Measurements from ENCODE around the gene AKAP12.

Gene AKAP12

DNA sequence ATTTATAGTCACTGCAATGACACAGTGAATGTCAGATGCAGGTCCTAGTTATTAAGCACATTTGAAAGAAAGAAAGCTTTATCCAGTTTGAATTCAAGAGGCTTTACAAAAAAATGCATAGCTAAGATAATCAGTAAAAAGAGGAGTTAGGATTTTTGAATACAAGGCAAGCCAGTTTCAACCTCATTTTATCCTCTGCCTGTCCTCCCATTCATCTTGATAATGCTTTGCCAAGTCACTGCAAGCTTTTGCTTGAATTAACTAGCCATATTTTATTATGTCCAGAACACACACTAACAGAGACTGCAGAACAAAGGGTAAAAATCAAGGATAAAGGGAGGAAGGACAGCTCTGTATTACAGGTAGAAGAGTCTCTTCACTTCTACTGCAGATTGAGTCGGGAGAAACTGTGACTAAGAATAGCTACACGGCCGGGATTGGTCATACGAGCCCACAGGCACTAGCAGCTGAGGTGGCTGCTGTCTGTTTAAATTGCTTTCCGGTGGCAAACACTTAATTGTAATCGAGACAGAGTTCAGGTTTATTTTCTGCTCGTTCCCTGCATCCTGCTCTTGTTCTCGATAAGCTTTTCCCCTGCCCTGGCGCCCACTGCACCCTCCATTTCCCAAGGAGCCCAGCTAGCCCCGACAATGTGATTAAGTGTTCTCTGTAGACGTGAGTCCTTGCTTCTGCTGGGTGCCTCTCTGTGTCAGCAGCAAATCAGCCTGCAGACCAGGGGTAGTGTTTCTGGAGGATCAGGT, 30.5 kb upstream of the AKAP12 start:
- H3K14ac ChIP-seq (ENCODE audit: low read length in 2 of 2), result no peak overlapping the region
- H2BK5ac ChIP-seq (ENCODE audit: low read depth, low read length, poor library complexity, severe bottlenecking), result no peak overlapping the region
- H4K8ac ChIP-seq (ENCODE audit: low read length), result no peak overlapping the region
- peak; percentile 22 for DNase-seq
- H3K4me1 ChIP-seq (ENCODE audit: control insufficient read depth, insufficient read depth, low read depth, low read length), result no peaks in the 10 kb centered on the region
- no peak overlapping the region for H3K27ac ChIP-seq (ENCODE audit: low read length, poor library complexity, severe bottlenecking)
- H3K9ac ChIP-seq (ENCODE audit: low read length), result no peak overlapping the region
- H3K4me3 ChIP-seq (ENCODE audit: insufficient read depth in 1 of 2, low read depth in 1 of 2, low read length in 2 of 2), result no peak overlapping the region
- H2AK5ac ChIP-seq (ENCODE audit: low read length, severe bottlenecking), result no peak overlapping the region
- peaks cover 12% of the 10 kb centered on the region for H3K9me3 ChIP-seq (ENCODE audit: control insufficient read depth, low read length)
- H3K4ac ChIP-seq (ENCODE audit: low read depth in 1 of 2, low read length in 2 of 2), result no peak overlapping the region
- H2BK15ac ChIP-seq (ENCODE audit: low read depth, poor library complexity, severe bottlenecking), result no peak overlapping the region
- no peaks in the 10 kb centered on the region for H3K79me1 ChIP-seq (replicated peaks; ENCODE audit: low read length, poor library complexity, severe bottlenecking)
- H3K36me3 ChIP-seq (ENCODE audit: control insufficient read depth in 1 of 2, insufficient read depth in 2 of 2, low read depth in 1 of 2, low read length in 2 of 2), result no peaks in the 10 kb centered on the region
- no peak overlapping the region for H2AFZ ChIP-seq (ENCODE audit: low read depth, low read length)
- WGBS, result 67% methylated on average over 10 of the region's 11 CpGs
- H4K91ac ChIP-seq (ENCODE audit: low read length), result no peak overlapping the region
- no peak overlapping the region for H2BK120ac ChIP-seq (ENCODE audit: low read depth, low read length)
- H3K23ac ChIP-seq (ENCODE audit: low read length in 2 of 2), result no peak overlapping the region
- no peaks in the 10 kb centered on the region for H3K27me3 ChIP-seq (ENCODE audit: control insufficient read depth in 1 of 2, insufficient read depth in 1 of 2, low read length in 2 of 2)
- no peak overlapping the region for H2BK12ac ChIP-seq (ENCODE audit: low read length in 2 of 2)
- no peak overlapping the region for H3K18ac ChIP-seq (ENCODE audit: low read depth in 1 of 2, low read length in 2 of 2)
- H3K4me2 ChIP-seq (ENCODE audit: low read length, poor library complexity, severe bottlenecking), result no peak overlapping the region

DNA sequence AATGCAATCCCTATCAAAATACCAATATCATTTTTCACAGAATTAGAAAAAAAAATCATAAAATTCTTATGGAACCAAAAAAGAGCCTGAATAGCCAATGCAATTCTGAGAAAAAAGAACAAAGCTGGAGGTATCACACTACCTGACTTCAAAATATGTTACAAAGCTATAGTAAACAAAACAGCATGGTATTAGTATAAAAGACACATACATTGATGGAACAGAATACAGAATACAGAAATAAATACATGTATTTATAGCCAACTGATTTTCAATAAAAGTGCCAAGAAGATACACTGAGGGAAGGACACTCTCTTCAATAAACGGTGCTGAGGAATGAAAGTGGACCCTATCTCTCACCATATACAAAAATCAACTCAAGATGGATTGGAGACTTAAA, 28.7 kb upstream of the AKAP12 start:
- H3K4ac ChIP-seq (ENCODE audit: low read depth in 1 of 2, low read length in 2 of 2), result no peak overlapping the region
- H3K4me1 ChIP-seq (ENCODE audit: control insufficient read depth, insufficient read depth, low read depth, low read length), result no peaks in the 10 kb centered on the region
- no peak overlapping the region for H2BK12ac ChIP-seq (ENCODE audit: low read length in 2 of 2)
- no peak overlapping the region for H3K27ac ChIP-seq (ENCODE audit: low read length, poor library complexity, severe bottlenecking)
- H3K4me3 ChIP-seq (ENCODE audit: insufficient read depth in 1 of 2, low read depth in 1 of 2, low read length in 2 of 2), result no peak overlapping the region
- no CpG with 5 or more reads among the region's 1 CpG for WGBS
- H3K27me3 ChIP-seq (ENCODE audit: control insufficient read depth in 1 of 2, insufficient read depth in 1 of 2, low read length in 2 of 2), result peaks cover 2% of the 10 kb centered on the region in 2 experiments
- H3K4me2 ChIP-seq (ENCODE audit: low read length, poor library complexity, severe bottlenecking), result no peak overlapping the region
- no peak overlapping the region for H2BK5ac ChIP-seq (ENCODE audit: low read depth, low read length, poor library complexity, severe bottlenecking)
- H3K79me1 ChIP-seq (replicated peaks; ENCODE audit: low read length, poor library complexity, severe bottlenecking), result no peaks in the 10 kb centered on the region
- no peak for DNase-seq
- no peak overlapping the region for H3K18ac ChIP-seq (ENCODE audit: low read depth in 1 of 2, low read length in 2 of 2)
- no peak overlapping the region for H2BK120ac ChIP-seq (ENCODE audit: low read depth, low read length)
- no peak overlapping the region for H2AK5ac ChIP-seq (ENCODE audit: low read length, severe bottlenecking)
- H3K9me3 ChIP-seq (ENCODE audit: control insufficient read depth, low read length), result peaks cover 12% of the 10 kb centered on the region
- no peak overlapping the region for H4K91ac ChIP-seq (ENCODE audit: low read length)
- no peak overlapping the region for H2AFZ ChIP-seq (ENCODE audit: low read depth, low read length)
- no peak overlapping the region for H3K23ac ChIP-seq (ENCODE audit: low read length in 2 of 2)
- H4K8ac ChIP-seq (ENCODE audit: low read length), result no peak overlapping the region
- H3K14ac ChIP-seq (ENCODE audit: low read length in 2 of 2), result no peak overlapping the region
- no peak overlapping the region for H2BK15ac ChIP-seq (ENCODE audit: low read depth, poor library complexity, severe bottlenecking)
- H3K36me3 ChIP-seq (ENCODE audit: control insufficient read depth in 1 of 2, insufficient read depth in 2 of 2, low read depth in 1 of 2, low read length in 2 of 2), result no peaks in the 10 kb centered on the region
- no peak overlapping the region for H3K9ac ChIP-seq (ENCODE audit: low read length)

DNA sequence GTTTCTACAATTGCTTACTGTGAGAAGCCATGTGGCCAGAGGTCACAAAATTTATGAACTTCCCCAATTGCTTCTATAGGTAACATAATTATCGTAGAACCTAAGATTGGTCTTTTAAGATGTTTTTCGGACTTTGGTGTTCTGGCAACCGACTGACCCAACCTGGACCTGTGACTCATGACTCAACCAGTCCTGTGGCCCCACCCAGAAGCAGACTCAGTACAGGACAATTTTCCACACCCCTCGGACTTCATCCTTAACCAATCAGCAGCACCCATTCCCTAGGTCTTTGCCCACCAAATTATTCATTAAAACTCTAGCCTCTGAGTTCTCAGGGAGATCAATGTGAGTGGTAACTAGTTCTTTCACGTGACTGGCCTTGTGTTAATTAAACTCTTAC, 26.4 kb upstream of the AKAP12 start:
- no peak overlapping the region for H2BK120ac ChIP-seq (ENCODE audit: low read depth, low read length)
- H3K4me2 ChIP-seq (ENCODE audit: low read length, poor library complexity, severe bottlenecking), result no peak overlapping the region
- no peak overlapping the region for H3K18ac ChIP-seq (ENCODE audit: low read depth in 1 of 2, low read length in 2 of 2)
- no peak overlapping the region for H3K9ac ChIP-seq (ENCODE audit: low read length)
- no peaks in the 10 kb centered on the region for H3K79me1 ChIP-seq (replicated peaks; ENCODE audit: low read length, poor library complexity, severe bottlenecking)
- H3K27me3 ChIP-seq (ENCODE audit: control insufficient read depth in 1 of 2, insufficient read depth in 1 of 2, low read length in 2 of 2), result peaks cover 4 to 10% of the 10 kb centered on the region in 2 experiments
- H3K4me3 ChIP-seq (ENCODE audit: insufficient read depth in 1 of 2, low read depth in 1 of 2, low read length in 2 of 2), result no peak overlapping the region
- no peak overlapping the region for H3K27ac ChIP-seq (ENCODE audit: low read length, poor library complexity, severe bottlenecking)
- no peak overlapping the region for H4K91ac ChIP-seq (ENCODE audit: low read length)
- peaks cover 12% of the 10 kb centered on the region for H3K9me3 ChIP-seq (ENCODE audit: control insufficient read depth, low read length)
- no peaks in the 10 kb centered on the region for H3K36me3 ChIP-seq (ENCODE audit: control insufficient read depth in 1 of 2, insufficient read depth in 2 of 2, low read depth in 1 of 2, low read length in 2 of 2)
- no peak overlapping the region for H4K8ac ChIP-seq (ENCODE audit: low read length)
- DNase-seq, result no peak
- 95% methylated on average over 4 of the region's 5 CpGs for WGBS
- no peak overlapping the region for H3K14ac ChIP-seq (ENCODE audit: low read length in 2 of 2)
- H2AK5ac ChIP-seq (ENCODE audit: low read length, severe bottlenecking), result no peak overlapping the region
- H3K23ac ChIP-seq (ENCODE audit: low read length in 2 of 2), result no peak overlapping the region
- no peaks in the 10 kb centered on the region for H3K4me1 ChIP-seq (ENCODE audit: control insufficient read depth, insufficient read depth, low read depth, low read length)
- H3K4ac ChIP-seq (ENCODE audit: low read depth in 1 of 2, low read length in 2 of 2), result no peak overlapping the region
- H2BK15ac ChIP-seq (ENCODE audit: low read depth, poor library complexity, severe bottlenecking), result no peak overlapping the region
- H2BK12ac ChIP-seq (ENCODE audit: low read length in 2 of 2), result no peak overlapping the region
- no peak overlapping the region for H2BK5ac ChIP-seq (ENCODE audit: low read depth, low read length, poor library complexity, severe bottlenecking)
- H2AFZ ChIP-seq (ENCODE audit: low read depth, low read length), result no peak overlapping the region

DNA sequence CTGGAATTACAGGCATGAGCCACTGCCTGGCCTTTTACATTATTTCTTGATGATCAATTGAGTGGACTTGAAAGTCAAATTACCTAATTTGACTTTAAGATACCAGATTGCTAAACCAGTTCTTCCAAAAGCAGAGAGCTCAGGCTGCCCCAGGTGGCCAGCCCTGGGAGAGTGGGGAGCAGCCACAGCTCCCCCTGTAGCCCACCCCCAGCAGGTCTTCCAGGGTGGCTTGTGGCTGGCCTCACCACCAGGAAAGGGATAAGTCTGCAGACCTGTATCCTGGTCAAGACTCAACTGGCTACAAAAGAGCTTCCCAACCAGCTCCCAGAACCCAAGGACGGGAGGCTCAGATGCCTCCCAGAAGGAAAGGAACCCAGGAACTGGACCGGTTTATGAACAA, 23.8 kb upstream of the AKAP12 start:
- H2BK120ac ChIP-seq (ENCODE audit: low read depth, low read length), result no peak overlapping the region
- H3K79me1 ChIP-seq (replicated peaks; ENCODE audit: low read length, poor library complexity, severe bottlenecking), result no peaks in the 10 kb centered on the region
- peaks cover 11% of the 10 kb centered on the region for H3K9me3 ChIP-seq (ENCODE audit: control insufficient read depth, low read length)
- H4K91ac ChIP-seq (ENCODE audit: low read length), result no peak overlapping the region
- H2BK12ac ChIP-seq (ENCODE audit: low read length in 2 of 2), result no peak overlapping the region
- H3K27me3 ChIP-seq (ENCODE audit: control insufficient read depth in 1 of 2, insufficient read depth in 1 of 2, low read length in 2 of 2), result peaks cover 4 to 10% of the 10 kb centered on the region in 2 experiments
- no peak for DNase-seq
- H3K4me3 ChIP-seq (ENCODE audit: insufficient read depth in 1 of 2, low read depth in 1 of 2, low read length in 2 of 2), result no peak overlapping the region
- no peak overlapping the region for H2BK15ac ChIP-seq (ENCODE audit: low read depth, poor library complexity, severe bottlenecking)
- no peak overlapping the region for H2AK5ac ChIP-seq (ENCODE audit: low read length, severe bottlenecking)
- H3K14ac ChIP-seq (ENCODE audit: low read length in 2 of 2), result no peak overlapping the region
- no peaks in the 10 kb centered on the region for H3K36me3 ChIP-seq (ENCODE audit: control insufficient read depth in 1 of 2, insufficient read depth in 2 of 2, low read depth in 1 of 2, low read length in 2 of 2)
- no peak overlapping the region for H2AFZ ChIP-seq (ENCODE audit: low read depth, low read length)
- no peak overlapping the region for H3K9ac ChIP-seq (ENCODE audit: low read length)
- 93% methylated on average over 2 of the region's 2 CpGs for WGBS
- H3K27ac ChIP-seq (ENCODE audit: low read length, poor library complexity, severe bottlenecking), result no peak overlapping the region
- no peak overlapping the region for H2BK5ac ChIP-seq (ENCODE audit: low read depth, low read length, poor library complexity, severe bottlenecking)
- no peak overlapping the region for H4K8ac ChIP-seq (ENCODE audit: low read length)
- H3K18ac ChIP-seq (ENCODE audit: low read depth in 1 of 2, low read length in 2 of 2), result no peak overlapping the region
- H3K4ac ChIP-seq (ENCODE audit: low read depth in 1 of 2, low read length in 2 of 2), result no peak overlapping the region
- H3K4me2 ChIP-seq (ENCODE audit: low read length, poor library complexity, severe bottlenecking), result no peak overlapping the region
- H3K4me1 ChIP-seq (ENCODE audit: control insufficient read depth, insufficient read depth, low read depth, low read length), result no peaks in the 10 kb centered on the region
- H3K23ac ChIP-seq (ENCODE audit: low read length in 2 of 2), result no peak overlapping the region

Measured in mesenchymal stem cell (in vitro differentiated cells and primary cell).